ENCODE measurements around the gene HSP90AA1.
A peak's percentile ranks its signal among the peaks of the same experiment; 100 is the strongest.
"Not testable (repeated sequence)": the region's sequence is repeated elsewhere in the genome, so short reads cannot be mapped to it uniquely, and the experiment has no call there.

The HSP90AA1 gene

DNA sequence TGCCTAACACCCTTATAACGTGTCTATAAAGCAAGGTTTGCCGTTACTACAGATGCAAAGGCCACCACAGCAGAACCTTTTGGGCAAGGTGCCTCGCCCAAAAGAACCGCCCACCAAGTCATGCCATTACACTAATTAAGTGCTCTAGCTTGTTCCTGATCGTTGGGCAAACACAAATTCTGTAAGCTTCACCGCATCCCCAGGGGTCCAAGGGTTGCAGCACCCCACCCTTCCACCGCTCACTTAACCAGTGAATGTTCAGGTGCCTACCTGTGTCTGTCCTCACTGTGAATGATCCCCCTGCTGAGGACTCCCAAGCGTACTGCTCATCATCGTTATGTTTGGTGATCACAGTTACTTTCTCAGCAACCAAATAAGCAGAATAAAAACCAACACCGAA lies 1.4 kb downstream of the HSP90AA1 start:
- H3K27me3 ChIP-seq (ENCODE audit: control insufficient read depth, low read length): no peaks in the 10 kb centered on the region
- peaks cover 62% of the 10 kb centered on the region for H3K36me3 ChIP-seq (ENCODE audit: control insufficient read depth, low read length)
- peak overlapping the region; percentile 75 for H3K4me3 ChIP-seq (ENCODE audit: low read length)
- peaks cover 61% of the 10 kb centered on the region for H3F3A ChIP-seq (ENCODE audit: control insufficient read depth, insufficient read depth)
- no peaks in the 10 kb centered on the region for H3K9me3 ChIP-seq (ENCODE audit: control insufficient read depth, insufficient read depth, low read length)
- peak overlapping the region; percentile 72 for H3K4me2 ChIP-seq (ENCODE audit: low read length)
- H3K9me2 ChIP-seq (replicated peaks; ENCODE audit: control insufficient read depth, low read length): no peaks in the 10 kb centered on the region
- peaks cover 53% of the 10 kb centered on the region for H3K4me1 ChIP-seq (ENCODE audit: control insufficient read depth, low read length)
- TF ChIP-seq EZH2phosphoT487 (IDR thresholded peaks at IDR 0.05; ENCODE audit: borderline replicate concordance, low read length): no peak
- TF ChIP-seq, protein P1, sequence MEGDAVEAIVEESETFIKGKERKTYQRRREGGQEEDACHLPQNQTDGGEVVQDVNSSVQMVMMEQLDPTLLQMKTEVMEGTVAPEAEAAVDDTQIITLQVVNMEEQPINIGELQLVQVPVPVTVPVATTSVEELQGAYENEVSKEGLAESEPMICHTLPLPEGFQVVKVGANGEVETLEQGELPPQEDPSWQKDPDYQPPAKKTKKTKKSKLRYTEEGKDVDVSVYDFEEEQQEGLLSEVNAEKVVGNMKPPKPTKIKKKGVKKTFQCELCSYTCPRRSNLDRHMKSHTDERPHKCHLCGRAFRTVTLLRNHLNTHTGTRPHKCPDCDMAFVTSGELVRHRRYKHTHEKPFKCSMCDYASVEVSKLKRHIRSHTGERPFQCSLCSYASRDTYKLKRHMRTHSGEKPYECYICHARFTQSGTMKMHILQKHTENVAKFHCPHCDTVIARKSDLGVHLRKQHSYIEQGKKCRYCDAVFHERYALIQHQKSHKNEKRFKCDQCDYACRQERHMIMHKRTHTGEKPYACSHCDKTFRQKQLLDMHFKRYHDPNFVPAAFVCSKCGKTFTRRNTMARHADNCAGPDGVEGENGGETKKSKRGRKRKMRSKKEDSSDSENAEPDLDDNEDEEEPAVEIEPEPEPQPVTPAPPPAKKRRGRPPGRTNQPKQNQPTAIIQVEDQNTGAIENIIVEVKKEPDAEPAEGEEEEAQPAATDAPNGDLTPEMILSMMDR (IDR thresholded peaks at IDR 0.05; ENCODE audit: low read depth, low read length, poor library complexity, severe bottlenecking): no peak
- peak overlapping the region; percentile 77 for H3K27ac ChIP-seq (ENCODE audit: low read depth, low read length)
- peaks cover 40% of the 10 kb centered on the region for H4K20me1 ChIP-seq (ENCODE audit: control insufficient read depth, insufficient read depth, low read depth, low read length)
- peaks cover 58% of the 10 kb centered on the region for H3K79me2 ChIP-seq (ENCODE audit: control insufficient read depth, low read length)

DNA sequence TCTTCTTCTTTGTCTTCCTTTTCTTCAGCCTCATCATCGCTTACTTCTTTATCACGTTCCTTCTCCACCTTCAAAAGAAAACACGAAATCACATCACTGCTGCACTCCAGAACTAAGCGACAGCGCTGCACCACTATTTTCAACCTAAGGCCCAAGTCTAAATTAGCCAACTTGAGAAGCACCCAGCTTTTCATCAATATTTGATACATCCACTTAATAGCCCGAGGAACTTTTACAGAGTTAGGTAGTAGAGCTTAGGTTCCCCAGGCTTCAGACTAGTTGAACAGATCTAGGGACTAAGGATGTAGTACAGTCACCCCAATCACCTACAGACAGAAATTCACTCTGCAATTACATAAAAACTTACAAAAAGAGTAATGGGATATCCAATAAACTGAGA lies 1.9 kb downstream of the HSP90AA1 start:
- peaks cover 40% of the 10 kb centered on the region for H4K20me1 ChIP-seq (ENCODE audit: control insufficient read depth, insufficient read depth, low read depth, low read length)
- peak overlapping the region; percentile 75 for H3K4me3 ChIP-seq (ENCODE audit: low read length)
- H3F3A ChIP-seq (ENCODE audit: control insufficient read depth, insufficient read depth): peaks cover 65% of the 10 kb centered on the region
- peaks cover 49% of the 10 kb centered on the region for H3K4me1 ChIP-seq (ENCODE audit: control insufficient read depth, low read length)
- H3K9me3 ChIP-seq (ENCODE audit: control insufficient read depth, insufficient read depth, low read length): no peaks in the 10 kb centered on the region
- no peak overlapping the region; the same call in 1 of the 2 replicates for H3K27ac ChIP-seq (ENCODE audit: low read depth, low read length)
- H3K36me3 ChIP-seq (ENCODE audit: control insufficient read depth, low read length): peaks cover 67% of the 10 kb centered on the region
- no peaks in the 10 kb centered on the region for H3K27me3 ChIP-seq (ENCODE audit: control insufficient read depth, low read length)
- H3K4me2 ChIP-seq (ENCODE audit: low read length): peak overlapping the region; percentile 72
- H3K79me2 ChIP-seq (ENCODE audit: control insufficient read depth, low read length): peaks cover 58% of the 10 kb centered on the region
- no peaks in the 10 kb centered on the region for H3K9me2 ChIP-seq (replicated peaks; ENCODE audit: control insufficient read depth, low read length)
- no peak for TF ChIP-seq EZH2phosphoT487 (IDR thresholded peaks at IDR 0.05; ENCODE audit: borderline replicate concordance, low read length)
- TF ChIP-seq, protein P1 (IDR thresholded peaks at IDR 0.05; ENCODE audit: low read depth, low read length, poor library complexity, severe bottlenecking): no peak

- Histone ChIP-seq H3K79me2 (ENCODE audit: control insufficient read depth, low read length) (peaks cover 58% of the 10 kb centered on the region), H4K20me1 (ENCODE audit: control insufficient read depth, insufficient read depth, low read depth, low read length) (peaks cover 40% of the 10 kb centered on the region), H3K4me1 (ENCODE audit: control insufficient read depth, low read length) (peaks cover 45% of the 10 kb centered on the region), H3K4me2 (ENCODE audit: low read length) (peak overlapping the region; percentile 72), H3K4me3 (ENCODE audit: low read length) (peak overlapping the region; percentile 75), H3K36me3 (ENCODE audit: control insufficient read depth, low read length) (peaks cover 71% of the 10 kb centered on the region), H3F3A (ENCODE audit: control insufficient read depth, insufficient read depth) (peaks cover 69% of the 10 kb centered on the region)
- H3K27me3 ChIP-seq (ENCODE audit: control insufficient read depth, low read length); H3K9me3 ChIP-seq (ENCODE audit: control insufficient read depth, insufficient read depth, low read length); H3K27ac ChIP-seq (ENCODE audit: low read depth, low read length); H3K9me2 ChIP-seq (replicated peaks; ENCODE audit: control insufficient read depth, low read length): not testable (repeated sequence)
These were observed 2.3 kb downstream of the HSP90AA1 start for GRCh38 chr14:102084522-102084921.

DNA sequence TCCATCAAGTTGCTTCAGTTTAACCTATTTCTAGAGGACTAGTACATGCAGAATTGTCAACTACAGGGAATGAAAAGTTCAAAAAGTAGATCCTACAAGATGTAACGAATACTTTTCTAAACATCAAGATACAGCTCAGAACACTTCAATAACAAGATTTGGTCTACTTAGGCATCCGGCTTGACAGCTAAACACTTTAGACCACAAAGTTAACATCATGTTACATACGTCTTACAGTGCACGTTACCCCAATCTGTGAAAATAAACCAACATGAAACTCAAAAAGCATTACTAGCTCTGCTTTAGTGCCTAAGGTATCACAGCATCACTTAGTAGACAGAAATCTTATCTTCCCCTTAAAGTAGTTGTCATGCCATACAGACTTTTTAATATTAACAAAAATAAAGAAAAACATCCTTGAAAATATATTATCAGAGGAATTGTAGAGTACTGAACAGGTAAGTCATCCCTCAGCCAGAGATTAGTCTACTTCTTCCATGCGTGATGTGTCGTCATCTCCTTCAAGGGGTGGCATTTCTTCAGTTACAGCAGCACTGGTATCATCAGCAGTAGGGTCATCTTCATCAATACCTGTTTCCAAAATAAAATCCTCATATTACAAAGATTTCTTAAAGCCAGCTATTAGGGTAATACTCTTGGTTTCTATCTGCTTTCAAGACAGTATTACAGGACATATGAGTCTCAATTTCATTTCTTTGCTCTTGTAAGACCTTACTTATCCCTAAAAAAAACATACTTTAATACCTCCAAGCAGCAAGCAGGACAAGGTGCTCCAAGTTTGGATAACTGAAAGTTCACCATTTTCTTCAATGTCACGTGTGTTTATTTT lies 5.4 kb downstream of the HSP90AA1 start:
- H3K4me3 ChIP-seq (ENCODE audit: low read length): no peak overlapping the region
- H4K20me1 ChIP-seq (ENCODE audit: control insufficient read depth, insufficient read depth, low read depth, low read length): peaks cover 40% of the 10 kb centered on the region
- H3K4me2 ChIP-seq (ENCODE audit: low read length): no peak overlapping the region
- peaks cover 84% of the 10 kb centered on the region for H3F3A ChIP-seq (ENCODE audit: control insufficient read depth, insufficient read depth)
- H3K36me3 ChIP-seq (ENCODE audit: control insufficient read depth, low read length): peaks cover 88% of the 10 kb centered on the region
- TF ChIP-seq, protein P1 (IDR thresholded peaks at IDR 0.05; ENCODE audit: low read depth, low read length, poor library complexity, severe bottlenecking): no peak
- no peak for TF ChIP-seq EZH2phosphoT487 (IDR thresholded peaks at IDR 0.05; ENCODE audit: borderline replicate concordance, low read length)
- peaks cover 28% of the 10 kb centered on the region for H3K4me1 ChIP-seq (ENCODE audit: control insufficient read depth, low read length)
- peaks cover 43% of the 10 kb centered on the region for H3K79me2 ChIP-seq (ENCODE audit: control insufficient read depth, low read length)
- no peak overlapping the region for H3K27ac ChIP-seq (ENCODE audit: low read depth, low read length)
- no peaks in the 10 kb centered on the region for H3K9me3 ChIP-seq (ENCODE audit: control insufficient read depth, insufficient read depth, low read length)
- no peaks in the 10 kb centered on the region for H3K27me3 ChIP-seq (ENCODE audit: control insufficient read depth, low read length)
- no peaks in the 10 kb centered on the region for H3K9me2 ChIP-seq (replicated peaks; ENCODE audit: control insufficient read depth, low read length)
